Fibroblast of gingiva (primary cell): Measurements from ENCODE around the gene ITPR2.
A peak's percentile ranks its signal among the peaks of the same experiment; 100 is the strongest.
"Not testable (repeated sequence)": the region's sequence is repeated elsewhere in the genome, so short reads cannot be mapped to it uniquely, and the experiment has no call there.

Experiments used
- DNase-seq: peaks from one replicate; pipeline ENCODE4 v3.0.0-alpha.2; 2011; ENCODE audit warnings: low read depth

The ITPR2 gene

DNA sequence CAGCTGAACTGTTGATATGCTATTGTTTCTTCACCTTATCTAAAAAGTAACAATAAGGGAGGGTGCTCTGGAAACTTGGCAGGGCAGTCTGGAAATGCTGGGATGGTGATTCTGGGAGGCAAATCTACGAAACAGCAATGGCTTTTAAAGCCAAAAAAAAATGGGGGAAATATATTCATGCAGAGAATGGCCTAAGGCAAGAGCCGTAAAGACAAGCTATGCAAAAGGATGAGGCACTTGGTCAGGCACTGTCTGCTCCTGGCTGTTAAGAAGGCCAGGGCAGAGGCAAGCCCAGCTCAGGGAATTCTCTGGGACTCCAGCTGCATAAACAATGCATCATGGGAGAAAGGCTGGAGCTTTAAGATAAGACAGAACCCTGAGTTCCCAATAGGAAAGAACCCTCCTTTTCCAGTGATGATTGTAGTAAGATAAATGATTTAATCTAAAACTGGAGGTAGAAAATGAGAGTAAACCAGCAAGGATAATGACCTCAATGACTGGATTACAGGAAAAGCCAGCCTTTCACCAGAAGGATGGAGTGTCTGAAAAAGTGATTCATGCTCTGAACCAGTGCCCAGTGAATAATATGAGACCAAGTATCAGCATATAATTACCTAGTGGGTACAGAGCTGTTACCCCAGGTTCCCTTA, 46.0 kb downstream of the ITPR2 start:
- DNase-seq: peak; percentile 61

DNA sequence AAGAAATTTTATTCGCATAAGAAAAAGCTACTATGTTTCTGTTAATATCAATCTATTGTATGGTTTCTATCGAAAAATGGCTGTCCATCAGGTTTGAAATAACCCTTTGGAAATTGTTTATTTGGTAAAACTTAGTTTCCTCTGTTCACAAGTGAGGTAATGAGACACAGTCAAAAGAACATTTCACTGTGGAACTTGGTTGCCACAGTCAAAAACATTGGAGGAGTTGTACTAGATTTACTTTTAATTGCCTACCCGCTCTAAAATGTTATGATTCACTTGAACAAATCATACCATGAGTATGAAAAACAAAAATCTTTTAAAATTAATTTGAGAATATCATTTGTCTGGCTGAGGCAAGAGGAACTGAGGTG, 46.5 kb downstream of the ITPR2 start:
- DNase-seq: peak; percentile 16

DNA sequence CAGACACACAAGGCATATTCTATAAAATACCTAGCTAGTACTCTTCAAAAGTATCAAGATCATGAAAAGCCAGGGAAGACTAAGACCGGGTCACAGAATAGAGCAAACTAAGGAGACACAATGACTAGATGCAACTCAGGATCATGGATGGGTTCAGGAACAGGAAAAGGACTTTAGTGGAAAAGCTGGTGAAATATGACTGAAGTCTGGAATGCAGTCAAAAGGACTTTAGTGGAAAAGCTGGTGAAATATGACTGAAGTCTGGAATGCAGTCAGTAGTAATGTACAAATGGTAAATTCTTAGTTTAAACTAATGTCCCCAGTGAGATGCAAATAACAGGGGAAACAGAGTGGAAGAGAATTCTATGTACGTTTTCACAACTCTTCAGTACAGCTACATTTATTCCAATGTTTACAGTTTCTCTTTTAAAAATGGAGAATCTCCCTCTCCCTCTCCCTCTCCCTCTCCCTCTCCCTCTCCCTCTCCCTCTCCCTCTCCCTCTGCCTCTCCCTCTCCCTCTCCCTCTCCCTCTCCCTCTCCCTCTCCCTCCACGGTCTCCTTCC, 49.1 kb downstream of the ITPR2 start:
- not testable (repeated sequence) for DNase-seq

DNA sequence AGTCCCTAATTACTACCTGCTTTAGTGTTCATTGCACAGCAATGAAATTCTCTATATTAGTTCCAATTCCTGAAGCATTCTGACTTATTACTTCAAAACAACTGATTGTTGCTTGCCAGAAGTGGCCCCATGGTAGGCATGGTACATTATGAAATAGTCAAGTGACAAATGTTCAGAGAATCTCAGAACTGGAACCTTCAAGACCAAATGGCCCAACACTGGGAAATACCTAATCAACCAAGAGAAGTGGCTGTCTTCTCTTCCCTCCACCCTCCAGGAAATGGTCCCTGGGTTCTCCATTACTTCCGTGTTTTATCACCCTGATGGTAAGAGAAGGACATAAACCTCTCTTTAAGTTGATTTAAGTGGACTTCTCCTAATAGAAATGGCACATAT, 49.9 kb downstream of the ITPR2 start:
- DNase-seq: peak; percentile 9

DNA sequence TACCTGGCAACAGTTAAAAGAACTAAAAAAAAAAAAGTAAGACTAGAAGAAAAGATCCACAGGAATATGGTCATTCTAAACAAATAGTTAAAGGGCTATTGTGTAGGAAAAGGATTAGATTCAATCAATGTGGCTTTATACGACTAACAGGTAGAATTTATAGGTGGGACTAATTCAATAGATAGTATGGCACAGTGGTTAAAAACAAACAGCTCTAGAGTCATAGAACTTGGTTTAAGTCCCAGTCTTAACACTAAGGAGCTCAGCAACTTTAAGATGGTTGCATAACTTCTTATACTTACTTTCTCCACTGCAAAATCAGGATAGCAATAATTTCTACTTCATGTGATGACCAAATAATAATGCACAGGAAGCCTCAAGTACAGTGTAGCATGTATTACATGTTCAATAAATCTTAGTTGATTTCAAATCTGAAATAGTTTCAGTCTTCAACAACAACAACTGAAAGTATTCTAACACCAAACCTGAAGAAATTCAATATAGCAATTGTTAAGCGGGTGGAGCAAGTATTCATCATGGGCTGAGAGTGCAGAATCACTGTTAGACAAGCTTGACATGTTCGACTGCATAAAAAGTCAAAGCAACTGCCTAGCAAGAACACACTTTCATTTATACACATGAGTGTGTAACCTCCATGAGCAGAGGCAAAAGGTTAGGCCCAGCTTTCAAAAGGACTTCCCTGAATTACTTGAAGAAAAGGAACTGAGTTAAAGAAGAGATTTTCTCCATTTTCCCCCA, 50.4 kb downstream of the ITPR2 start:
- no peak for DNase-seq

DNA sequence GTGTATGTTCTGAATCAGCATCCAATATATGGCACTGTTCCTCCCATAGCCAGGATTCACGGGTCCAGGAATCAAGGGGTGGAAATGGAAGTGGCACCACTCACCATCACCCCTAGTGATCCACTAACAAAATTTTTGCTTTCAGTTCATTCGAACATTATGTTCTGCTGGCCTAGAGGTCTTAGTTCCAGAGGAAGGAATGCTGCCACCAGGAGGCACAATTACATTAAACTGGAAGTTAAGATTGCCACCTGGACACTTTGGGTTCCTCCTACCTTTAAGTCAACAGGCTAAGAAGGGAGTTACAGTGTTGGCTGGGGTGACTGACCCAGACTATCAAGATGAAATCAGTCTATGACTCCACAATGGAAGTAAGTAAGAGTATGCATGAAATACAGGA, 52.3 kb downstream of the ITPR2 start:
- DNase-seq: not testable (repeated sequence)

DNA sequence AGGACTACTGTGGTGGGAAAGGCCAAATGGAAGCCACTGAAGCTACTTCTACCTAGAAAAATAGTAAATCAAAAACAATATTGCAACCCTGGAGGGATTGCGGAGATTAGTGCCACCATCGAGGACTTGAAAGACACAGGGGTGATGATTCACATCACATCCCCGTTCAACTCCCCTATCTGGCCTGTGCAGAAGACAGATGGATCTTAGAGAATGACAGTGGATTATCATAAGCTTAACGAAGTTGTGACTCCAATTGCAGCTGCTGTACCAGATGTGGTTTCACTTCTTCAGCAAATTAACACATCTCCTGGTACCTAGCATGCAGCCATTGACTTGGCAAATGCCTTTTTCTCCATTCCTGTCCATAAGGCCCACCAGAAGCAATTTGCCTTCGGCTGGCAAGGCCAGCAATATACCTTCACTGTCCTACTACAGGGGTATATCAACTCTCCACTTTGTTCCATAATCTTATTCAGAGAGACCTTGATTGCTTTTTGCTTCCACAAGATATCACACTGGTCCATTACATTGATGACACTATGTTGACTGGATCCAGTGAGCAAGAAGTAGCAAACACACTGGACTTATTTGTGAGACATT, 54.7 kb downstream of the ITPR2 start:
- DNase-seq: not testable (repeated sequence)

DNA sequence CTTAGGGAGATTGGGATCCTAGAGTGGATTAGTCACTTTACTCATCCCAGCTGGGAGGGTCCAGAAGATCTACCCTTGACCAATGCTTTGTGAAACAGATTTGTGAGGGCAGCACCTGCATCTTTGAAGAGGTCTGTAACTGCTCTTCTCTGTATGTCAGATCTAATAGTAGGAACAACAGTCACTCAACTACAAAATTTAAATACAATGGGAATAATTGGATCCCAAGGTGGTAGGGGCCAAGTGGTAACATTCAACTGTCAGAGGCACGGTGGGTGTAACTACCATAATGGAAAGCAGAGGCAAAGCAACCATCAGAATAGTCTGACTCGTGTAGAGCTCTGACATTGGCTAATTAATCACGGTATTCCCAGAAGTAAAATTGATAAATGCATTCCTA, 55.8 kb downstream of the ITPR2 start:
- DNase-seq: no peak

DNA sequence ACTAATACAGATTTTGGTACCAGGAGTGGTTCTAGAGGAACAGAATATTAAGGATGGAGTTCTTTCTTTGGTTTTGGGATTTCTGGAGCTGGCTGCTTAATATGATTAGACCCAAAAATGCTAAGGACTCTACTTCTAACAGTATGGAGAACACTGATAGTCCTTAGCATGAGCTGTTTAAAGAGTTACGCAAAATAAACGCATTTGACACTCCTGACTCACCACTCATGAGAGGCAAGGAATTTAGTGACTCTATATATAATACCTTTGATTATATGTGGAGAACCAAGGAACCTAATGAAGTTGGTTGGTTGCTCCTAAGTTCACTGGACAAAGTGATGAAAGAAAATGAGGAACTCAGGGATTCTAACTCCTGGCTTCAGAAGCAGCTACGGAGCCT, 57.0 kb downstream of the ITPR2 start:
- not testable (repeated sequence) for DNase-seq

DNA sequence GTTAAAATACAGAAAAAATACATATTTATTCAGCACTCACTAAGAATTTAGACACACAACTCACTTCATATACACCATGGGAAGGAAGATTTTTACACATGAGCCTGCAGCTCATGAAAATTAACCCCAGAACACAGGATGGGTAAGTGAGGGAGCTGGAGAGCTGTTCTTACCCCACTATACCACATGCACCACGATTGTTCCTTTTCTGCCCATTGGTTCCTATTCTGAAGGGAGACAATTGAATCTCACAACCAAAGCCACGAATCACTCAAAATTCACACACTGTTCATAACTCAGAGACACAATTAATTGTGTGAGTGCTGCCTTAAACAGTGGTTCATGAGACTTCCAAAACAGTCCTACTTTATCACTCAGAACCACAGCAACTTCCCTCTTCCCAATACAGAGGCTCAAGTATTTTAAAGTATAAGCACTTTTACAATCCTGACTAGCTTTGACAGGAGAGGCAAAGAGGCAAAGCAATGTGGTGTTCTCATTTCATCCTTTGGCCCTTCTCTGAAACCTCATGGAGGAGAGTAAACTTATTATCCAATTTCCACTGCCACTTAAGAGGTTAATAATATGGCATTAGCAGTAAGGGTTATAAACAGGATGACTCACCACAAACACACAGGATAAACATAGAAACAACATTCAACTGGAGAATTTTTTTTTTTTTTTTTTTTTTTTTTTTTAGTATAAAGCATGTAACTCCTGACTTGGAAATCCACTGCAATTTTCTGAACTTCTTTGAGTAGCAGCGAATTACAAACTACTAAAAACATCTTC, 59.5 kb downstream of the ITPR2 start:
- no peak for DNase-seq

DNA sequence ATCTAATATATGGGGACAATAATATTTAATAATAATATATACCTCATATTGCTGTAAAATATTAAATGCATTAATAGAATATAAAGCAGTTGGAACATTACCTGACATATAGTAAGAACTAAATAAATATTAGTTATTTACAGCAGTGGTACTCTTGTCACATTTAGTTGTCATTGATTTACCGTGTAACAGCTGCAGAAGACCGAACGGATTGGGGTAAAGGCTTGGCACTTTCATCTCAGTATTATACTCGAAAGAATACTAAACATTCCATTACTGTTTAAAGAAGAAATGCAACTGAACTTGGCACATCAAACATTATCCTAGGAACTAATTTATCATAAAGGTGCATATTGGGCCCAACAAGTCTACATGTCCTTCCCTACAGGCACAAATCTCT, 61.1 kb downstream of the ITPR2 start:
- DNase-seq: no peak

DNA sequence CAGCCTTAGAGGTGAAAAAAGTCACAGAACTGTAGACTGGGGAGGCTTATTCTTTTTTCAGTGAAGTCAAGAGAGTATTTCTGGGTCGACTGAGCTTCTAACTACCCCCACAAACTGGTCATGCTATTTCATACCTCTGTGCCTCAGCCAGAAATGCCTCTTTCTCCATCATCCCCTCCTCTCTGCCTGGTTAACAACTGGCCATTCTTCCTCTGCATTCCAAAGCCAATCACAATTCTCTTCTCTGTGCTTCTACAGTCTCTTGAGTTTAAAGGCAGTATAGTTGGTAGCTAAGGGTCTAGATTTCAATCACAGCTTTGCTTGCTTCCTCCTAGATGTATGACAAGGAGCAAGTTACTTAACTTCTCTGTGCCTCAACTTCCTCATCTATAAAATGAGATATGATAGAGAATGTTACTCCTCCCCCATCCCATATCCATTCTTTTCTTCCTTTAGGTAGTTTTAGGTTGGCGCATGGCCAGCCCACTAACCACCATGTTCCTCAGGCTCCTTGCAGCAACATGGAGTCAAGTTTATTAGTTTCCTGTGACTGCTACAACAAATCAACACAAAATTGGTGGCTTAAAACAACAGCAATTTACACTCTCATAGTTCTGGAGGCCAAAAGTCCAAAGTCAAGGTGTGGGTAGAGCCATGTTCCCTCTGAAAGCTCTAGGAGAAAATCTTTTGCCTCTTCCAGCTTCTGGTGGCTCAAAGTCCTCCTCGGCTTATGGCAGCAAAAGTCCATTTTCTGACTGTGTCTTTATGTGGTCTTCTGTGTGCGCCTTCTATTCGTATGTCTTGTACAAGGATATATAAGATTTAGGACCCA, 62.5 kb downstream of the ITPR2 start:
- no peak for DNase-seq

DNA sequence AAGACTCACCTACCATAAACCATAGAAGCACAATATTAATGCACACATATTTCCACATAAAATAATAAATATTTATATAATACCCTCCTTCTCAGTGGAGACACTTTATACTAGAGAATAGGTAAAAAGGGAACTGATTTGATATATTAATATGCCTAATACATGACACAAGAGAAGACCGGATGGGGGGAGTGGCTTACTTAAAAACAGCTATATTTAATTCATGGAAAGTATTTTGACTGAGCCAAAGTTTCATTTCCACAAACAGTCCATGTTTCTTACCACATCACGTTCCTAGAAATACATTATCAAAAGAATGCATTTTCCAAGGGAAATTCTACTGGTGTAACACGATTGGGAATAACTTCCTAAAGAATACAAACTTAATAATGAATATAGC, 63.4 kb downstream of the ITPR2 start:
- DNase-seq: no peak

DNA sequence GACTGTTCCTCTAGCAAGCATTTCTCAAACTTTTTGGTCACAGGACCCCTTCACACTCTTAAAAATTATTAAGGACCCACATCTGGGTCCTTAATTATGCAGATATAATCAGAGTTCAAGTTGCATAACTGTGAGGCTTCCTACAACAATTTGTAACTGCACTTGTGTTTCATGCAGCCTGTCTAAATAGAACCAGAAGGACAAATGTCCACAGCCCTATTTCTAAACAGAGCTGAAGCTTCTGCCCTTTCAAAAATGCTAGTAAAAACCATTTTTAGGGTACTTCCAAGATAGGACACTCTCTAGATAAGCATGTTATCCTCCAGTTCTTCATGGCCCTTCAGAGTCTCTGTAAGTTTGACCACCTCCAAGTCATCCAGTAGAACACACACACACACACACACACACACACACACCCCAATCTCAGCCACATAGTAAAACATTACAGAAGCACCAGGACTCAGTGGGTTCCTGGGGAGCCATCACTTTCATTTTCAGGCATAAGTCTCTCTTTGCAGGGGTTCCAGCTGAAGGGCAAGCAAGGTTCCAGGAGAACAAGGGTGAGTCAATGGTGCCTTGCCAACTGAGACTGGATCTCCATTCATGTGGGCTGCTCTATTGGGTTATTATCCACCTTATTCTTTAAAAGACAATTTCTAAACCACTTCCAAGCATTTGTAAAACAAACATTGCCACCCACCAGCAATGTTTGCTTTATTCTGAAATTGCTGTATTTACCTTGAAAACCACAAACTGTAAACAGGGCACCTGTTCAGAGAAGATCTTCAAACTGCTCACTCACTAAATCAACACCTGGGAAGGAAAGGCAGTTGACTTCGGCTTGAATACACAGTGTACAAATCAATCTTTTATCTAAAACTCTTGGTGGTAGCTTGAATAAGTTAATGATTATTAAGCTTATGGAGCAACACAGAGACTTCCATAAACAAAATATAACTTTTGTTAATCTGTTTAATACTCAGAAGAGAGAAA, 64.1 kb downstream of the ITPR2 start:
- no peak for DNase-seq

DNA sequence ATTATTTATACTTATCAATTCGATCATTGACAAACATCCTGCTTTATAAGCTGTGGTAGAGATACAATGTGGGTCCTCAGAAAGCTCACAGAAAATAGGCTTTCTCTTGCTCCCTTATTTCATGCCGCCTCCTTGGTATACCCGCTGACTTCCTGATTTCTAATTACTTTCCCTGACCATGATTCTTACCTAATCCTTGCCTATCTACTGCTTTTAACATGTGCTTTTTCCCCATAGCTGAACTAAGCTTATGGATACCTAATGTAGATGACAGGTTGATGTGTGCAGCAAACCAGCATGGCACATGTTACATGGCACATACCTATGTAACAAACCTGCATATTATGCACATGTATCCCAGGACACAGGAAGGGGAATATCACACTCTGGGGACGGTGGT, 65.1 kb downstream of the ITPR2 start:
- no peak for DNase-seq

DNA sequence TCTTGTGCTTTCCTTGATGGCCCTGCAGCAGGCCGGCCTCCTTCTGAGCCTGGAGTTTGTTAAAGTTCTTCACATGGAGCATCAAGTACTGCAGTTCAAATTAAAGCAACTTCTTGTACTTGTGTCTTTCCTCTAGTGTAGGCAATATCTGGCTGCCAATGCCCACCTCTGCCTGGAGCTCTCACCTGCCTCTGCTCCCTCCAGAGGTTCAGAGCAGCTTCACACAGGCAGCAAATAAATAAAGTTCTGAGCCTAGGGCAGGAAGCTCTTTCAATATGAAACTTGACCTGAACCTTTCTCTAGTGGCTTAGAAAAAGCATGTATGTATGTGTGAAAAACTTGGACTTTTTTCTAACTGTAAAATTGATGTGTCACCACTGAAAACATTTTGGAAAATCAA, 65.9 kb downstream of the ITPR2 start:
- DNase-seq: no peak

DNA sequence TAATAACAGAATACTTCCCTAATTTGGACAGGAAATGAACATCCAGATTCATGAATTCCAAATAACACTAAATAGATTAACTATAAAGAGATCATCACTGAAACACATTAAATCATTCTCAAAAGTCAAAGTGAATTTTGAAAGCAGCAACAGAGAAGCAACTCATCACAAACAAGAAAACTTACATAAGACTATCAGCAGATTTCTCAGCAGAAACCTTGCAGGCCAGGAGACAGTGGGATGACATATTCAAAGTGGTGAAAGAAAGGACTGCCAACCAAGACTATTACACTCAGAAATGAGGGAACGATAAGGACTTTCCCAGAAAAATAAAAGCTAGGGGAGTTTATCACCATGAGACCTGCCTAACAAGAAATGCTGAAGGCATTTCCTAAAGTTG, 70.8 kb downstream of the ITPR2 start:
- no peak for DNase-seq

DNA sequence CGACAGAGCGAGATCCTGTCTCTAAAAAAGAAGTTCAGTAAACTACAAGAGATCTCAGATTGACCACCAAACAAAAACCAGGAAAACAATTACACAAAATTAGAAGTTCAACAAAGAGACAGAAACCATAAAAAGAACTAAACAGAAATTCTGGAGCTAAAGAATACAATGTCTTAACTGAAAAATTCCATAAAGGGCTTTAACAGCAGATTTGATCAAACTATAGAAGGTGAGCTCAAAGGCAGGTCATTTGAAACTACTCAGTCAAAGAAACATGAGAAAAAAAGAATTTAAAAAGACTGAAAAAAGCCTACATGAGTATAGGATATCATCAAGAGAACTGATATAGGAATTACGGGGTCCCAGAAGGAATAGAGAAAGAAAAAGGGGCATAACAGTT, 71.2 kb downstream of the ITPR2 start:
- DNase-seq: no peak

DNA sequence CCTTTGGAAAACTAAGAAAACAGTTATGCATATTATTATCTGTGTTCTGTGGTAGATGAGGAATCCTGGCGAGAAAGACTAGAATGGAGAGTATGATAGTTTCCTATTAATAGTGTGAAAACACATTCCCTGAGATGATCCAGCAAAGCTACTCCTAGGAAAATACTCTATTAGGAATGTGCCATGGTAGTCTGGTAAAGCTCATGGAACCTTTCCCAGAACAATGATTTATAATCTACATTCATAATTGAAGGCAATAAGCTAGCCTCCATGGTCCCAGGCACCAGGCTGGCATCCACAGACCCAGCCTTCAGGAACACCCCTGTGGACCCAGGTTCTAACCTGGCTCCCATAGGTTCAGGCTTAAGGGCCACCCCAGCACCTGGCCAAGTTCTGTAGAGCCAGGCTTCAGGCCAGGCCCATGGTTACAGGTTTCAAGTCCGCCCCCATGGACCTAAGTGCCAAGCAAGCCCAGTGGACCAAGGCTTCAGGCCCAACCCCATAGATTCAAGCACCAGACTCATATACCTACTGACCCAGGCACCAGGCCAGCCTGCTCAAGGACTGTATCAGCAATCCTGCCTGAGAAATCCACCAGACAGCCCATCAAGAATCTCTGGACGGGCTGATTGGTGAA, 72.2 kb downstream of the ITPR2 start:
- DNase-seq: no peak

DNA sequence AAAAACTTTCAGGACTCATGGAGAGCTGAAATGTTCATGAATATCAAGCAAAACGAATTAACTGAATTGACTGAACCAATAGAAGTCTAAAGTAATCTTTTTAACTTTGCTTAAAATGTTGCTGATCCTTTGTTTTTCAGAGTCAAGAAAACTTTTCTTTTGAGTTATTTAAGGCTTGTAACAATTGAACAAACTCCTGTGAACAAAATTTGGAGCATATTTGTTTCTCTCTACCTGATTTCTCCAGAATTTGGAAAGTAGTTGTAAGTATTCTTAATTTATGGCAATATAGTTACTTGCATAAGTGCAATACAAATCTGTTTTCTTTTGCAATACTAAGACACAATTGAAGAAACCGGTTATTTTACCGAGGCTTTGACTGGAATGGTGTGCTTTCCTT, 77.6 kb downstream of the ITPR2 start:
- DNase-seq: not testable (repeated sequence)
